ENCODE data around the gene KCNC3. TPM values are rescaled to one million over a fixed set of nuclear protein-coding genes. Genes with fewer than 3 reads are reported as not detected.
"Not testable (repeated sequence)": the region's sequence is repeated elsewhere in the genome, so short reads cannot be mapped to it uniquely, and the experiment has no call there.

KCNC3 gene
- total RNA-seq, 3 donors from 2014 or later (not counting 1 experiment from before 2014, with no cell fraction given): 0.57 to 3.2 (median 0.68) TPM

DNA sequence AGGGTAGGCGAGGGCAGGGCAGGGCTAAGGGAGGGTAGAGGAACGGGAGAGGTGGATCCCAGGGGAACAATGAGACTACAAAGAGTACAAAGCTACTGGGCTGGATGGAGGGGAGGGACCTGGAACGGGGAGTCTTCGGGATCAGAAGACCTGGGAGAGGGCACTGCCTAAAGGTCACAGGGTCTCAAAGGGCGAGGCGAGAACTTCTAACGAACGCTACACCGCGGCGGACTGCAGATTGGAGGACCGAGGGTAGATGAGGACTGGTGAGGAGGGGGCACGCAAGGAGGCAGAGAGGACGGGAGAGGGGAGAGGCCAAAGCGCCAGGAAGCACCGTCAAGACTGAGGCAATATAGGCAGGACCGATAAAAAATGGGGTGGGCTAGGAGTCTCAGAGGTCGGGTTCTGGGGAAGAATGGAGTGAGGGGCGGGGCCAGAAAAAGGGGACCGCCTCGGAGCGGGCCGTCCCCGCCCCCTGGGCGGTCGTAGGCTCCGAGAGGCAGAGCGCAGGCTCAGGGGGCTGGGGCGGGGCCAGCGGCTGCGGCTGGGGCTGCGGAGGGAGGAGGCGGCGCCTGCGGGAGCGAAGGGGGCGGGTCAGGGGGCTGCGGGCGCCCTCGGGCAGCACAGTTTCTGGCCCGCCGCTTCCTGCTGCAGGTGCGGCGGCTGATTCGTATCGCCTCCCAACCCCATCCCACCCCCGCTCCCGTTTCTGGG lies 1.3 kb upstream of the KCNC3 start:
- Mint-ChIP-seq H3K27ac (peak overlapping the region; percentile 45 to 67), H3K36me3 (peaks cover 22% of the 10 kb centered on the region), H3K9me3 (peaks cover 3 to 4% of the 10 kb centered on the region in 2 donors), H3K4me1 (peaks cover 49 to 71% of the 10 kb centered on the region in 2 donors), H3K4me3 (peak overlapping the region; percentile 71), H3K27me3 (ENCODE audit: low read depth in 2 of 2) (peaks cover 51 to 60% of the 10 kb centered on the region in 2 donors)
- H3K36me3 ChIP-seq (ENCODE audit: control insufficient read depth, insufficient read depth, low read length): no peaks in the 10 kb centered on the region
- peaks cover 52% of the 10 kb centered on the region for H3K27me3 ChIP-seq (ENCODE audit: control insufficient read depth, insufficient read depth, low read length)
- peak; percentile 68 to 88 for DNase-seq
- no peak overlapping the region for H3K27ac ChIP-seq (ENCODE audit: low read length)
- intact Hi-C loops (cut with micrococcal nuclease): no loop called here
- peaks cover 17% of the 10 kb centered on the region for H3K9me3 ChIP-seq (ENCODE audit: control insufficient read depth, insufficient read depth, low read length)
- TF ChIP-seq, protein P1, sequence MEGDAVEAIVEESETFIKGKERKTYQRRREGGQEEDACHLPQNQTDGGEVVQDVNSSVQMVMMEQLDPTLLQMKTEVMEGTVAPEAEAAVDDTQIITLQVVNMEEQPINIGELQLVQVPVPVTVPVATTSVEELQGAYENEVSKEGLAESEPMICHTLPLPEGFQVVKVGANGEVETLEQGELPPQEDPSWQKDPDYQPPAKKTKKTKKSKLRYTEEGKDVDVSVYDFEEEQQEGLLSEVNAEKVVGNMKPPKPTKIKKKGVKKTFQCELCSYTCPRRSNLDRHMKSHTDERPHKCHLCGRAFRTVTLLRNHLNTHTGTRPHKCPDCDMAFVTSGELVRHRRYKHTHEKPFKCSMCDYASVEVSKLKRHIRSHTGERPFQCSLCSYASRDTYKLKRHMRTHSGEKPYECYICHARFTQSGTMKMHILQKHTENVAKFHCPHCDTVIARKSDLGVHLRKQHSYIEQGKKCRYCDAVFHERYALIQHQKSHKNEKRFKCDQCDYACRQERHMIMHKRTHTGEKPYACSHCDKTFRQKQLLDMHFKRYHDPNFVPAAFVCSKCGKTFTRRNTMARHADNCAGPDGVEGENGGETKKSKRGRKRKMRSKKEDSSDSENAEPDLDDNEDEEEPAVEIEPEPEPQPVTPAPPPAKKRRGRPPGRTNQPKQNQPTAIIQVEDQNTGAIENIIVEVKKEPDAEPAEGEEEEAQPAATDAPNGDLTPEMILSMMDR (IDR thresholded peaks at IDR 0.05): no peak
- peaks cover 75% of the 10 kb centered on the region for H3K4me1 ChIP-seq (ENCODE audit: control insufficient read depth, insufficient read depth, low read length)
- H3K4me3 ChIP-seq (ENCODE audit: low read length): peak overlapping the region; percentile 15
- WGBS (ENCODE audit: insufficient coverage): 3% methylated on average over 48 of the region's 48 CpGs
- ATAC-seq: peak; percentile 65 to 67 (median 66)

DNA sequence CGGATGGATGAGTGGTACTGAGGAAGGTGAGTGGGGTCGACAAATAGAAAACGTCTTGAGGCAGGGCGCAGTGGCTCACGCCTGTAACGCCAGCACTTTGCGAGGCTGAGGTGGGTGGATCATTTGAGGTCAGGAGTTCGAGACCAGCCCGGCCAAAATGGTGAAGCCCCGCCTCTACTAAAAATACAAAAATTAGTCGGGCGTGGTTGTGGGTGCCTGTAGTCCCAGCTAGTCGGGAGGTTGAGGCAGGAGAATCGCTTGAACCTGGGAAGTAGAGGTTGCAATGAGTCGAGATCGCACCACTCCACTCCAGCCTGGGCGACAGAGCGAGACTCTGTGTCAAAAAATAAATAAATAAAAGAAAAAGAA lies 733 bp upstream of the KCNC3 start:
- Histone ChIP-seq H3K27me3 (ENCODE audit: control insufficient read depth, insufficient read depth, low read length) (peaks cover 55% of the 10 kb centered on the region), H3K4me1 (ENCODE audit: control insufficient read depth, insufficient read depth, low read length) (peaks cover 75% of the 10 kb centered on the region), H3K27ac (ENCODE audit: low read length) (peak overlapping the region; percentile 16), H3K9me3 (ENCODE audit: control insufficient read depth, insufficient read depth, low read length) (peaks cover 17% of the 10 kb centered on the region)
- Mint-ChIP-seq H3K27me3 (ENCODE audit: low read depth in 2 of 2) (peaks cover 45 to 59% of the 10 kb centered on the region in 2 donors), H3K27ac (peak overlapping the region; percentile 45 to 78), H3K36me3 (peaks cover 22% of the 10 kb centered on the region), H3K4me1 (peaks cover 49 to 68% of the 10 kb centered on the region in 2 donors), H3K4me3 (peak overlapping the region; percentile 82)
- ATAC-seq; H3K36me3 ChIP-seq (ENCODE audit: control insufficient read depth, insufficient read depth, low read length); H3K9me3 Mint-ChIP-seq; H3K4me3 ChIP-seq (ENCODE audit: low read length); DNase-seq; intact Hi-C loops (cut with micrococcal nuclease): not testable (repeated sequence)
- WGBS (ENCODE audit: insufficient coverage): 26% methylated on average over 18 of the region's 18 CpGs

DNA sequence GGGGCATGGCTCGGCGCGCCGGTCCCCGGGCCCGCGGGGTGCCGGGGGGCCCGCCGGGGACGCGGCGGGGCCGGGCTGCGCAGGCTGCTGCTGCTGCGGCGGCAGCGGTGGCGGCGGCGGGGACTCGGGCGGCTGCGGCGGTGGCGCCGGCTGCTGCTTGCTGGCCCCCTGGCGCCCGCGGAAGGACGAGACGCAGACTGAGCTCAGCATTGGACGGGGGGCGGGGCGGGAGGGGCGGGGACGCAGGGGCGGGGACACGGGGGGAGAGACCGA lies 368 bp downstream of the KCNC3 start:
- Histone ChIP-seq H3K4me3 (ENCODE audit: low read length) (no peak overlapping the region), H3K27ac (ENCODE audit: low read length) (no peak overlapping the region), H3K4me1 (ENCODE audit: control insufficient read depth, insufficient read depth, low read length) (peaks cover 69% of the 10 kb centered on the region), H3K9me3 (ENCODE audit: control insufficient read depth, insufficient read depth, low read length) (peaks cover 17% of the 10 kb centered on the region), H3K27me3 (ENCODE audit: control insufficient read depth, insufficient read depth, low read length) (peaks cover 55% of the 10 kb centered on the region), H3K36me3 (ENCODE audit: control insufficient read depth, insufficient read depth, low read length) (no peaks in the 10 kb centered on the region)
- Mint-ChIP-seq H3K27ac (no peak overlapping the region), H3K4me3 (peak overlapping the region; percentile 82), H3K4me1 (peaks cover 44 to 66% of the 10 kb centered on the region in 2 donors), H3K36me3 (peaks cover 22% of the 10 kb centered on the region), H3K9me3 (peaks cover 3 to 4% of the 10 kb centered on the region in 2 donors), H3K27me3 (ENCODE audit: low read depth in 2 of 2) (peaks cover 44 to 68% of the 10 kb centered on the region in 2 donors)
- ATAC-seq (no peak), DNase-seq (peak in 1 of 2 donors; percentile 61)
- intact Hi-C loops (cut with micrococcal nuclease): no loop called here
- TF ChIP-seq, protein P1 (IDR thresholded peaks at IDR 0.05): no peak
- WGBS (ENCODE audit: insufficient coverage): under 1% methylated on average over 40 of the region's 40 CpGs

DNA sequence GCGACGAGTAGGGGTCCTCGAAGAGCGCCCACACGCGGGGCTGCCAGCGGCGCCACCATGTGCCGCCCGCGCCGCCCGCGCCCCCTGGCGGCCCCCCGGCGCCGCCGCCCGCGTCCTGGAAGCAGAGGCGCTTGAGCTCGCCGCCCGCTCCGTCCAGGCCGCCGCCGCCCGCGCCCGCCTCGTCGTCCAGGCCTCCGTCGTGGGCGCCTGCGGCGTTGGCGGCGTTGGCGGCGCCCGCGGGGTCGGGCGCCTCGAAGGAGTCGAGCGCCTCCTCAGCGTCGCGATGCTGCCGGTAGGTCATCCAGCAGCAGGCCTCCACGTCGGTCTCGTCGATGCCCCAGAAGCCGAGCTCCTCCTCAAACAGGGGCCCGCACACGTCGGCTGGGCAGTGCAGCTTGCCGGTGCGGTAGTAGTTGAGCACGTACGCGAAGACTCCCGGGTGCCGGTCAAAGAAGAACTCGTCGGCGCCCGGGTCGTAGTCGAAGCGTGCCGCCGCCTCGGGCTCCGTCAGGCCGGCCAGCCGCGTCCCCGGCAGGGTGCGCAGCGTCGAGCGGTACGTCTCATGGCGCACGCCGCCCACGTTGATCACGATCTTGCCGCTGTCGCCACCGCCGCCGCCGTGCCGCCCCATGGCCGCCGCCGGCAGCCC lies 829 bp downstream of the KCNC3 start:
- peaks cover 40 to 61% of the 10 kb centered on the region in 2 donors for H3K4me1 Mint-ChIP-seq
- H3K4me3 Mint-ChIP-seq: no peak overlapping the region
- peaks cover 65% of the 10 kb centered on the region for H3K4me1 ChIP-seq (ENCODE audit: control insufficient read depth, insufficient read depth, low read length)
- ATAC-seq: no peak
- H3K27ac Mint-ChIP-seq: no peak overlapping the region
- H3K27ac ChIP-seq (ENCODE audit: low read length): no peak overlapping the region
- peaks cover 22% of the 10 kb centered on the region for H3K36me3 Mint-ChIP-seq
- TF ChIP-seq, protein P1 (IDR thresholded peaks at IDR 0.05): no peak
- peaks cover 44 to 65% of the 10 kb centered on the region in 2 donors for H3K27me3 Mint-ChIP-seq (ENCODE audit: low read depth in 2 of 2)
- no peaks in the 10 kb centered on the region for H3K36me3 ChIP-seq (ENCODE audit: control insufficient read depth, insufficient read depth, low read length)
- DNase-seq: peak in 1 of 2 donors; percentile 40
- H3K9me3 ChIP-seq (ENCODE audit: control insufficient read depth, insufficient read depth, low read length): peaks cover 16% of the 10 kb centered on the region
- H3K9me3 Mint-ChIP-seq: peaks cover 3 to 4% of the 10 kb centered on the region in 2 donors
- intact Hi-C loops (cut with micrococcal nuclease): no loop called here
- H3K4me3 ChIP-seq (ENCODE audit: low read length): no peak overlapping the region
- 4% methylated on average over 104 of the region's 104 CpGs for WGBS (ENCODE audit: insufficient coverage)
- peaks cover 54% of the 10 kb centered on the region for H3K27me3 ChIP-seq (ENCODE audit: control insufficient read depth, insufficient read depth, low read length)
